ENCODE data around the gene CDK14. TPM values are rescaled to one million over a fixed set of nuclear protein-coding genes. Genes with fewer than 3 reads are reported as not detected.

CDK14 gene
- total and polyA plus RNA-seq, 2 of the 8 experiments (the other 6 are each of a cell fraction or from before 2014, with no cell fraction given): 5.5 to 47.3 TPM

DNA sequence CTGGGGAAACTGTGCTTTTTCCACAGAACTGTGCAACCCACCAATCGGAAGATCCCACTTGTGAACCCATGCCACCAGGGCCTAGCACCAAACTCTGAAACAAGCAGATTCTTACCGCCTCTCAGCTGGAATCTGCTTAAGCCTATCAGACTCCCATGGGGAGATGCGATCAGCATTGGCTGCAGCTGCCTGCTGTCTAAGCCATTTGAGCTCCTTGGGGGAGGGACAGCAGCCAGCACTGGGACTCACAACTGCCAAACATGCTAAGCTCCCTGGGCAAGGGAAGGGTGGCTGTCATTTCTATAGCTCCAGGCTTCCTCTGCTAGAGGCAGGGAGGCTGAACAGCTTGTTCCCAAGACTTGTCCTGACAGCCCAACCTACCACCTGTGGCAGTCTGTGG is 283.8 kb downstream of the CDK14 start (continued):
- TF ChIP-seq, protein P1, sequence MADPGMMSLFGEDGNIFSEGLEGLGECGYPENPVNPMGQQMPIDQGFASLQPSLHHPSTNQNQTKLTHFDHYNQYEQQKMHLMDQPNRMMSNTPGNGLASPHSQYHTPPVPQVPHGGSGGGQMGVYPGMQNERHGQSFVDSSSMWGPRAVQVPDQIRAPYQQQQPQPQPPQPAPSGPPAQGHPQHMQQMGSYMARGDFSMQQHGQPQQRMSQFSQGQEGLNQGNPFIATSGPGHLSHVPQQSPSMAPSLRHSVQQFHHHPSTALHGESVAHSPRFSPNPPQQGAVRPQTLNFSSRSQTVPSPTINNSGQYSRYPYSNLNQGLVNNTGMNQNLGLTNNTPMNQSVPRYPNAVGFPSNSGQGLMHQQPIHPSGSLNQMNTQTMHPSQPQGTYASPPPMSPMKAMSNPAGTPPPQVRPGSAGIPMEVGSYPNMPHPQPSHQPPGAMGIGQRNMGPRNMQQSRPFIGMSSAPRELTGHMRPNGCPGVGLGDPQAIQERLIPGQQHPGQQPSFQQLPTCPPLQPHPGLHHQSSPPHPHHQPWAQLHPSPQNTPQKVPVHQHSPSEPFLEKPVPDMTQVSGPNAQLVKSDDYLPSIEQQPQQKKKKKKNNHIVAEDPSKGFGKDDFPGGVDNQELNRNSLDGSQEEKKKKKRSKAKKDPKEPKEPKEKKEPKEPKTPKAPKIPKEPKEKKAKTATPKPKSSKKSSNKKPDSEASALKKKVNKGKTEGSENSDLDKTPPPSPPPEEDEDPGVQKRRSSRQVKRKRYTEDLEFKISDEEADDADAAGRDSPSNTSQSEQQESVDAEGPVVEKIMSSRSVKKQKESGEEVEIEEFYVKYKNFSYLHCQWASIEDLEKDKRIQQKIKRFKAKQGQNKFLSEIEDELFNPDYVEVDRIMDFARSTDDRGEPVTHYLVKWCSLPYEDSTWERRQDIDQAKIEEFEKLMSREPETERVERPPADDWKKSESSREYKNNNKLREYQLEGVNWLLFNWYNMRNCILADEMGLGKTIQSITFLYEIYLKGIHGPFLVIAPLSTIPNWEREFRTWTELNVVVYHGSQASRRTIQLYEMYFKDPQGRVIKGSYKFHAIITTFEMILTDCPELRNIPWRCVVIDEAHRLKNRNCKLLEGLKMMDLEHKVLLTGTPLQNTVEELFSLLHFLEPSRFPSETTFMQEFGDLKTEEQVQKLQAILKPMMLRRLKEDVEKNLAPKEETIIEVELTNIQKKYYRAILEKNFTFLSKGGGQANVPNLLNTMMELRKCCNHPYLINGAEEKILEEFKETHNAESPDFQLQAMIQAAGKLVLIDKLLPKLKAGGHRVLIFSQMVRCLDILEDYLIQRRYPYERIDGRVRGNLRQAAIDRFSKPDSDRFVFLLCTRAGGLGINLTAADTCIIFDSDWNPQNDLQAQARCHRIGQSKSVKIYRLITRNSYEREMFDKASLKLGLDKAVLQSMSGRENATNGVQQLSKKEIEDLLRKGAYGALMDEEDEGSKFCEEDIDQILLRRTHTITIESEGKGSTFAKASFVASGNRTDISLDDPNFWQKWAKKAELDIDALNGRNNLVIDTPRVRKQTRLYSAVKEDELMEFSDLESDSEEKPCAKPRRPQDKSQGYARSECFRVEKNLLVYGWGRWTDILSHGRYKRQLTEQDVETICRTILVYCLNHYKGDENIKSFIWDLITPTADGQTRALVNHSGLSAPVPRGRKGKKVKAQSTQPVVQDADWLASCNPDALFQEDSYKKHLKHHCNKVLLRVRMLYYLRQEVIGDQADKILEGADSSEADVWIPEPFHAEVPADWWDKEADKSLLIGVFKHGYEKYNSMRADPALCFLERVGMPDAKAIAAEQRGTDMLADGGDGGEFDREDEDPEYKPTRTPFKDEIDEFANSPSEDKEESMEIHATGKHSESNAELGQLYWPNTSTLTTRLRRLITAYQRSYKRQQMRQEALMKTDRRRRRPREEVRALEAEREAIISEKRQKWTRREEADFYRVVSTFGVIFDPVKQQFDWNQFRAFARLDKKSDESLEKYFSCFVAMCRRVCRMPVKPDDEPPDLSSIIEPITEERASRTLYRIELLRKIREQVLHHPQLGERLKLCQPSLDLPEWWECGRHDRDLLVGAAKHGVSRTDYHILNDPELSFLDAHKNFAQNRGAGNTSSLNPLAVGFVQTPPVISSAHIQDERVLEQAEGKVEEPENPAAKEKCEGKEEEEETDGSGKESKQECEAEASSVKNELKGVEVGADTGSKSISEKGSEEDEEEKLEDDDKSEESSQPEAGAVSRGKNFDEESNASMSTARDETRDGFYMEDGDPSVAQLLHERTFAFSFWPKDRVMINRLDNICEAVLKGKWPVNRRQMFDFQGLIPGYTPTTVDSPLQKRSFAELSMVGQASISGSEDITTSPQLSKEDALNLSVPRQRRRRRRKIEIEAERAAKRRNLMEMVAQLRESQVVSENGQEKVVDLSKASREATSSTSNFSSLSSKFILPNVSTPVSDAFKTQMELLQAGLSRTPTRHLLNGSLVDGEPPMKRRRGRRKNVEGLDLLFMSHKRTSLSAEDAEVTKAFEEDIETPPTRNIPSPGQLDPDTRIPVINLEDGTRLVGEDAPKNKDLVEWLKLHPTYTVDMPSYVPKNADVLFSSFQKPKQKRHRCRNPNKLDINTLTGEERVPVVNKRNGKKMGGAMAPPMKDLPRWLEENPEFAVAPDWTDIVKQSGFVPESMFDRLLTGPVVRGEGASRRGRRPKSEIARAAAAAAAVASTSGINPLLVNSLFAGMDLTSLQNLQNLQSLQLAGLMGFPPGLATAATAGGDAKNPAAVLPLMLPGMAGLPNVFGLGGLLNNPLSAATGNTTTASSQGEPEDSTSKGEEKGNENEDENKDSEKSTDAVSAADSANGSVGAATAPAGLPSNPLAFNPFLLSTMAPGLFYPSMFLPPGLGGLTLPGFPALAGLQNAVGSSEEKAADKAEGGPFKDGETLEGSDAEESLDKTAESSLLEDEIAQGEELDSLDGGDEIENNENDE (IDR thresholded peaks at IDR 0.05; ENCODE audit: insufficient replicate concordance, low read length): no peak
- no peak for TF ChIP-seq TCF12 (IDR thresholded peaks at IDR 0.05; ENCODE audit: low read depth, low read length)
